Measurements from ENCODE around the gene DCN.

DCN gene

GRCh38 chr12:91140026-91140931, 42.3 kb downstream of the DCN start:
- in situ Hi-C loops (cut with HindIII; ENCODE audit: low sequenced_read_pairs), result no loop called here

DNA sequence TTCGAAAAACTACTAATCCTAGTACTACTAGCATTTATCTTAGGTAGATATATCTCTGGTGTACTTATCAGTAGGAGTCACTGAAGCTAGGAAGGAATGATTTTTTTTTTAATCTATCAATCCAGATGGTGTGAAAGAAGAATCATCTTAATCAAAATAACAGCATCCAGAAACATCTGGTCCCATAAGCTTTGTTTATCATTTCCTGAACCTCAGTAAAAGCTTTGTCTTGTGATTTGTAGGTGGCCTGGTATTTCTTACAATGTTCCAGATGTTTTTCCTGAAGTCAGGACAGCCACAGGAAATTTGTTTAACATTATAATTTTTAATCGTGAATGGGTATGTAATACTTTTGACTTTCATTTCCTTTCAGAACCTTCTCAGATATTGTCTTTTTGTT, 43.3 kb downstream of the DCN start:
- in situ Hi-C loops (cut with HindIII; ENCODE audit: low sequenced_read_pairs), result no loop called here

DNA sequence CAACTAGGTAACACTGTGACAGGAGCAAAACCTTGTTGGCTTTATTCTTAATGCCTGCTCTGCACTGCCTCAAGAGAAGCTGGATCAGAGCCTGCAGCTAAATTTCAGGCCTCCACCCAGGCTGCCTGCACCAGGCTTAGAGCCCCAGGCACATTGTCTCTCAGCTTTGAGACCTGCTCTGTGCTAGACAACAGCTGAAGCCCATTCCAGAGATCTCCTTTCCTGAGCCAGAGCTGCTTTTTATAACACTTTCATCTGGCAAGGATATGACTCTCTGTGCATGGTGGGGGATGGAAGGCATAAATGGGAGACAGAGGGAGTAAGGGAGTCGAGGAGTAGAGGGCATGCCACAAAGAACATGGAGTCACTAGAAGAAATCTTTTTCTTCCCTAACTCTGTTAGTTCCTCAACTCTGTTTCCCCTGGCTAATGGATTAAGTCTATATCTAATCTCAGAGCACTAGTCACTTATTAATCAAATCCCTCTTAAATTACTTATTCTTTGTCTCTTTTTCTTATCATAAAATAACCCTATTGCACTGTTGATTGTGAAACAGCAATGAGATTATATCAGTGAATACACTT, 44.2 kb downstream of the DCN start:
- in situ Hi-C loops (cut with HindIII; ENCODE audit: low sequenced_read_pairs), result no loop called here

- in situ Hi-C loops (cut with HindIII; ENCODE audit: low sequenced_read_pairs), result no loop called here
Measured at GRCh38 chr12:91133871-91134270, 48.7 kb downstream of the DCN start.

- in situ Hi-C loops (cut with HindIII; ENCODE audit: low sequenced_read_pairs), result no loop called here
Measured at GRCh38 chr12:91129662-91130362, 52.8 kb downstream of the DCN start.

DNA sequence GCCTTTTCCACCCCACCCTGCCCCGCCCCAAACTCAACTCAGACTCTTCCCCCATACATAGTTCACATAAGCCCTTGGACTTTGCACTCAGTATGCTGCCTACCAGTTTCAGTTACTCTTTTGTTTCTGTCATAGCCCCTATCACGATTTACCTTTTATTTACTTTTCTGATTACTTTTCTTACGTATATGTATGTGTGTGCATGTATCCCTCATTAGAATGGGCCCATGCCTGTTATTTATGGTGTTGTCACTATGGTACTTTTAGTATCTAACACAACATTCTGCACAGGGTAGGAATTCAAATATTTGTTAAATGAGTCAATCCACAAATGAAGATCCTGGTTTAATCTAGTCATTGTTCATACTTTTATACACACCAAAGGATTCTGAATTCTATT, 54.9 kb downstream of the DCN start:
- in situ Hi-C loops (cut with HindIII; ENCODE audit: low sequenced_read_pairs), result no loop called here

GRCh38 chr12:91127306-91127705, 55.3 kb downstream of the DCN start:
- in situ Hi-C loops (cut with HindIII; ENCODE audit: low sequenced_read_pairs), result no loop called here

GRCh38 chr12:91126516-91126915, 56.1 kb downstream of the DCN start:
- in situ Hi-C loops (cut with HindIII; ENCODE audit: low sequenced_read_pairs), result no loop called here

DNA sequence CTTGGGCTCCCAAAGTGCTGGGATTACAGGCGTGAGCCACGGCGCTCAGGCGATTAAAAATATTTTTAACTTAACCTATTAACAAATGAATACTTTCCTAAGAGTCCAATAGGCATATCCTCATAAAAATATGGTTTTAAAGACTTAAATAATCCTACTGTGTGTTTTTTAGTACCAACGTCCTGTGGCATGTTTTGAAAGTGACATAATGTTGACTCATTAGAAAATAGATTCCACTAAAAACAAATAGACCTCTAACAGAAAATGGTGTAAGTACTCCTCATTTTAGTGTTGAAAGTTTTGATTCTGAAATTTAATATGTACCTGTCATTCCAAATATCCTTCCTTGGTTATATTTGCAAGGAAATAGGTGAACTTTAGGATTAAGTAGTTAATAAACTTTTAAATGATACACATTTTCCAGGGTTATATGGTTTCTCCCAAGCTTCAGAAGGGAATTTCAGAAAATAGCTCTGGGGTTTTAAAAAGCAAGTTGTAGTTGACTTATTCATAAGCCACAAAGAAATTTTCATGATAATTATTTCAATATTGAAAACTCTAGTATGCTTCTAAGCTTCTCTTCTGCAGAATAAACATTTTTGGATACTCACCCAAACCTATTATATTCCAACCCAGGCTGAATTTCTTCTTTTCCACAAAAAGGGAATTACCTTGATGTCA, 59.2 kb downstream of the DCN start:
- in situ Hi-C loops (cut with HindIII; ENCODE audit: low sequenced_read_pairs), result no loop called here

DNA sequence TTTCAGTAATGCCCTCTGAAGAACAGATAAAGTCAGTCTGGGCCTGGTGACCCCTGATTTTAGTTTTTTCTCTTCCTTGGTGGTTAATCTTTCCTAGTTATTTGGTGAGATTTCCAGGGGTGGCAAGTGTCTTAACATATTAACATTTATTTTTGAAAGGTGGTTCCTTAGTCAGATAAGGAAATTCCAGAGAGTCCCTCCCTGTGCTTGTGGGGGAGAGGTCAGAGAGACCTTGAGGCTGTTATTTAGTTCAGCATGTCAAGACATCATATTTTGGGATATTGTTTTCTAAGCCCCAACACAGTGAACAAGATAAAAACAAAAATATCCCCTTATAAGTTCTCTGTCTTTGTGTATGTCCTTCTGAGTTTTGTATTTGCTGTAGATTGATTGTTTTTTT, 61.8 kb downstream of the DCN start:
- in situ Hi-C loops (cut with HindIII; ENCODE audit: low sequenced_read_pairs), result no loop called here

GRCh38 chr12:91119089-91119488, 63.5 kb downstream of the DCN start:
- in situ Hi-C loops (cut with HindIII; ENCODE audit: low sequenced_read_pairs), result no loop called here

GRCh38 chr12:91113621-91114020, 69.0 kb downstream of the DCN start:
- in situ Hi-C loops (cut with HindIII; ENCODE audit: low sequenced_read_pairs), result no loop called here

GRCh38 chr12:91111366-91112325, 71.0 kb downstream of the DCN start, which contains the start of gene LUM:
Gene LUM (minus strand): TSS chr12:91111494. CDS start chr12:91108979, 2,515 bp downstream.
- in situ Hi-C loops (cut with HindIII; ENCODE audit: low sequenced_read_pairs), result no loop called here

- in situ Hi-C loops (cut with HindIII; ENCODE audit: low sequenced_read_pairs), result no loop called here
Measured at GRCh38 chr12:91110311-91110924, 72.2 kb downstream of the DCN start.

DNA sequence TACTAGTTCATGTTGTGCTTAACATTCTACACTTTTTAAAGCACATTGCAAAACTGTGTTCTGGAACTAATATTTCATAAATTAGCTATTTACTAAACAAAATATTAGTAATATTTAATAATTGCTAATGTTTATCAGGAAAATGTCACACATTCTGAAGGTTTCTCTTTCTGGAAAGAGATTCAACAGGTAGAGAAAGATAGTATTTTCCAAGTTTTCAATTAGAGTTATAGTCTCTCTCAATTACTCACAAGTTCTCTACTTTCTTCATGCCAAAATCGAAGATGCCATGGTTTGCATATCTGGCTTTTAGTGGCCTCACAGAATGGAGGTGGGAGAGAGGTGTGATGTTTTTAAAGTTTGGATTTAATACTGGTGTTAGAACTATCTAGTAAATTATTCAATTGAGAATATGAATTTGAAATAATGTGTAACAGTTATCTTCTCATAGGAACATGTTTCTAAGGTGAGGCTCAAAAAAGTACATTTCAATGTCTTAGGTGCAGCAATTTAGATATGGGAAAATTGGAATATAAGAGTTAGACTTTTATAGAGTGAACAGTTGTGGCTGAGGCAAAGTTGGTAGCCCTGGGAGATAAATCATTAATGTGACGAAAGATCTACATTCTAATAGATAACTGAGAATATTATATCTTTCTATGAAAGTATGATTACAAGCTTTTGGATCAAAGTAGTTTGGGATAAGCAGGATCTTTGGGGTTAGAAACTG, 72.9 kb downstream of the DCN start:
- in situ Hi-C loops (cut with HindIII; ENCODE audit: low sequenced_read_pairs), result no loop called here

DNA sequence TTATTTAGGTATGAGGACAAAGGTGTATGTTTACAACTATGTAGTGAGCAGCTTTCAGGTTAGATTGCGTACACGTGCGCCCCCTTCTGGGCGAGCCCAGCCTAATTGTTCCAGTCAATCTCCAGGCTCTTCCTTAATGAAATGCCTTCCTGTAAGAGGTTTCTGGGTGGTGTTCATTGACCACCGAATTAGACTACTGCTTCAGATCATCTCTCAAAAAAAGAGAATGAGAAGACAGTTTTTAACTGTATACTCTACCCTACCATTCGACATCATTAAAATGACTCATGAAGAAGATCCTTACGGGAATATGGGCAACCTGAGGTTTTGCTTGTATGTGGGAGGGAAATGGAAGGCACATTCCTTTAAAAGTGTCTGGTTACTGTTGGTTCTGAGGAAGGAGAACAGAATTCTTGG, 73.5 kb downstream of the DCN start:
- in situ Hi-C loops (cut with HindIII; ENCODE audit: low sequenced_read_pairs), result no loop called here

- in situ Hi-C loops (cut with HindIII; ENCODE audit: low sequenced_read_pairs), result no loop called here
Measured at GRCh38 chr12:91108196-91108755, 74.3 kb downstream of the DCN start.

DNA sequence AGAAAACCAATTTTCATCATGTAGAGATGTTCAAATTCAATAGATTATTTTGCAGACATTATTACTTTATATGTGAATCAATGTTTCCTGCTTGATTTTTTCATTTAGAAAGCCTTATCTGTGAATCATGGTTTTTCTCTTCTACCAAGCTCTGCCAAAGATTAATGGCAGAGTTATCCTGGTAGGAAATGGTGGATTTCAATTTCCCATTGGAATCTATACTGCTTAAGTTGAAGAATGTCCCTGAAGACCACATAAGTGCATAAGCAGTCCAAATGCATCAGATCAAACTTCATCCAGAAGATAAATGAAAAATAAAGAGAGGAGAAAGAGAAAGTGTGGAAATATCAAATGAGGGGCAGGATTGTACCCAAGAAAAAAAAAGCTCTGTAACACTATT, 76.3 kb downstream of the DCN start:
- in situ Hi-C loops (cut with HindIII; ENCODE audit: low sequenced_read_pairs), result no loop called here

DNA sequence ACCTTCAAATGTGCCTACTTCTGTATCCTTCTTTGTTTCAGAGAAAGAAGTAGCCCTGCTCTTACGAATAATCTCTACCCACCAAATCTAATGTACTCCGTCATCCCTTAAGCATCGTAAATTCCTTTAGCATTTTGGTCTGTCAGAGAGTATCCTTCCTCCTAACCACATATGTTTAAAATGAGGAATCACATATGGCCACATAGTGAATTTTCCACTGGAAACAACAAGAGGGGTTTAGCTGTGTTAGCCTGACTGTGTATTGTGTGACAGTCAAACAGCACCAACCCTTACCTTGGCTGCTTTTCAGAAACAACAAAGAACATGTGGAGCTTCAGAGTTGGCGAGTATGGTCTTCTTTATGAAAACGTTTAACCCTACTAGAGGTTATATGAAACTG, 76.8 kb downstream of the DCN start:
- in situ Hi-C loops (cut with HindIII; ENCODE audit: low sequenced_read_pairs), result no loop called here
